UCSD-AML1 (cell line): ENCODE measurements around the gene CTNNA3.

ENCODE experiments used
- DNase-seq: peaks from one replicate; lab custom pipeline; 2025; ENCODE audit not compliant: unreplicated experiment; lab: John Stamatoyannopoulos, UW

The CTNNA3 gene

GRCh38 chr10:66777665-66778064, 918.3 kb downstream of the CTNNA3 start:
- no peak for DNase-seq

- no peak for DNase-seq
Observed at GRCh38 chr10:66773472-66773817, 922.5 kb downstream of the CTNNA3 start.

GRCh38 chr10:66772548-66773471, 923.2 kb downstream of the CTNNA3 start:
- DNase-seq: no peak

- DNase-seq: no peak
Observed at GRCh38 chr10:66767707-66768106, 928.3 kb downstream of the CTNNA3 start.

- DNase-seq: no peak
Observed at GRCh38 chr10:66762218-66762729, 933.7 kb downstream of the CTNNA3 start.

- no peak for DNase-seq
Observed at GRCh38 chr10:66760941-66761340, 935.1 kb downstream of the CTNNA3 start.

GRCh38 chr10:66755474-66755873, 940.5 kb downstream of the CTNNA3 start:
- DNase-seq: no peak

- no peak for DNase-seq
Observed at GRCh38 chr10:66752714-66753113, 943.3 kb downstream of the CTNNA3 start.

GRCh38 chr10:66748217-66748616, 947.8 kb downstream of the CTNNA3 start:
- DNase-seq: no peak

GRCh38 chr10:66747451-66747850, 948.5 kb downstream of the CTNNA3 start:
- DNase-seq: no peak

GRCh38 chr10:66746711-66747110, 949.3 kb downstream of the CTNNA3 start:
- DNase-seq: no peak

- no peak for DNase-seq
Observed at GRCh38 chr10:66746246-66746645, 949.7 kb downstream of the CTNNA3 start.

- no peak for DNase-seq
Observed at GRCh38 chr10:66744915-66745314, 951.1 kb downstream of the CTNNA3 start.

GRCh38 chr10:66737241-66737640, 958.8 kb downstream of the CTNNA3 start:
- DNase-seq: no peak

- no peak for DNase-seq
Observed at GRCh38 chr10:66723608-66724400, 972.2 kb downstream of the CTNNA3 start.

GRCh38 chr10:66719483-66719882, 976.5 kb downstream of the CTNNA3 start:
- no peak for DNase-seq

- DNase-seq: no peak
Observed at GRCh38 chr10:66717231-66717981, 978.6 kb downstream of the CTNNA3 start.

GRCh38 chr10:66714741-66715140, 981.3 kb downstream of the CTNNA3 start:
- no peak for DNase-seq

GRCh38 chr10:66713387-66713786, 982.6 kb downstream of the CTNNA3 start:
- no peak for DNase-seq

GRCh38 chr10:66698069-66698468, 997.9 kb downstream of the CTNNA3 start:
- no peak for DNase-seq

- DNase-seq: no peak
Observed at GRCh38 chr10:66695046-66695445, 1000.9 kb downstream of the CTNNA3 start.
